GM18499 (cell line): ENCODE measurements around the gene SAMD10.
"Not testable (repeated sequence)": the region's sequence is repeated elsewhere in the genome, so short reads cannot be mapped to it uniquely, and the experiment has no call there.

Source experiments
- ATAC-seq: cut with Tn5 transposase; IDR thresholded peaks from one replicate; pipeline ENCODE4 v1.9.1; 2021; ENCODE audit warnings: moderate number of reproducible peaks; ENCODE audit not compliant: insufficient read depth, unreplicated experiment

The SAMD10 gene

GRCh38 chr20:63944078-63944941 lies 35.1 kb downstream of the SAMD10 start:
- ATAC-seq = no peak

GRCh38 chr20:63943808-63944077 lies 35.7 kb downstream of the SAMD10 start:
- no peak for ATAC-seq

- ATAC-seq = no peak
Observed at GRCh38 chr20:63942969-63943807, 36.3 kb downstream of the SAMD10 start.

- ATAC-seq = no peak
Observed at GRCh38 chr20:63942250-63942951, 37.0 kb downstream of the SAMD10 start.

GRCh38 chr20:63941282-63942081 lies 38.0 kb downstream of the SAMD10 start:
- no peak for ATAC-seq

GRCh38 chr20:63940472-63941266 lies 38.8 kb downstream of the SAMD10 start:
- ATAC-seq = no peak

GRCh38 chr20:63940071-63940471 lies 39.4 kb downstream of the SAMD10 start:
- ATAC-seq = no peak

GRCh38 chr20:63939061-63939935 lies 40.1 kb downstream of the SAMD10 start:
- ATAC-seq = no peak

GRCh38 chr20:63937596-63937995 lies 41.8 kb downstream of the SAMD10 start:
- ATAC-seq = no peak

- ATAC-seq = no peak
Observed at GRCh38 chr20:63935447-63935846, 44.0 kb downstream of the SAMD10 start.

GRCh38 chr20:63934271-63935068 lies 45.0 kb downstream of the SAMD10 start:
- ATAC-seq = no peak

GRCh38 chr20:63933646-63934045 lies 45.8 kb downstream of the SAMD10 start:
- no peak for ATAC-seq

- no peak for ATAC-seq
Observed at GRCh38 chr20:63932606-63933160, 46.8 kb downstream of the SAMD10 start.

- ATAC-seq = no peak
Observed at GRCh38 chr20:63931735-63932134, 47.7 kb downstream of the SAMD10 start.

GRCh38 chr20:63930971-63931553 lies 48.4 kb downstream of the SAMD10 start:
- ATAC-seq = no peak

GRCh38 chr20:63929473-63929883 lies 50.0 kb downstream of the SAMD10 start:
- not testable (repeated sequence) for ATAC-seq

- ATAC-seq = no peak
Observed at GRCh38 chr20:63929071-63929470, 50.4 kb downstream of the SAMD10 start.
